NCI-H2196 (cell line): ENCODE data around the gene ZNF485.
"Not testable (repeated sequence)": the region's sequence is repeated elsewhere in the genome, so short reads cannot be mapped to it uniquely, and the experiment has no call there.

Experiments
- DNase-seq: peaks from one replicate; lab custom pipeline; 2025; ENCODE audit not compliant: unreplicated experiment; lab: John Stamatoyannopoulos, UW

The ZNF485 gene

DNA sequence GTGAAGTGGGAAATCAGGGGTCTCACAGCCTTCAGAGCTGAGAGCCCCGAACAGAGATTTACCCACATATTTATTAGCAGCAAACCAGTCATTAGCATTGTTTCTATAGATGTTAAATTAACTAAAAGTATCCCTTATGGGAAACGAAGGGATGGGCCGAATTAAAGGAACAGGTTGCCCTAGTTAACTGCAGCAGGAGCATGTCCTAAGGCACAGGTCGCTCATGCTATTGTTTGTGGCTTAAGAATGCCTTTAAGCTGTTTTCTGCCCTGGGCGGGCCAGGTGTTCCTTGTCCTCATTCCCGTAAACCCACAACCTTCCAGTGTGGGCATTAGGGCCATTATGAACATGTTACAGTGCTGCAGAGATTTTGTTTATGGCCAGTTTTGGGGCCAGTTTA lies 4.7 kb upstream of the ZNF485 start:
- not testable (repeated sequence) for DNase-seq

- no peak for DNase-seq
Observed at GRCh38 chr10:43605850-43606322, 352 bp upstream of the ZNF485 start.

GRCh38 chr10:43607199-43607573 lies 948 bp downstream of the ZNF485 start:
- DNase-seq, result no peak

DNA sequence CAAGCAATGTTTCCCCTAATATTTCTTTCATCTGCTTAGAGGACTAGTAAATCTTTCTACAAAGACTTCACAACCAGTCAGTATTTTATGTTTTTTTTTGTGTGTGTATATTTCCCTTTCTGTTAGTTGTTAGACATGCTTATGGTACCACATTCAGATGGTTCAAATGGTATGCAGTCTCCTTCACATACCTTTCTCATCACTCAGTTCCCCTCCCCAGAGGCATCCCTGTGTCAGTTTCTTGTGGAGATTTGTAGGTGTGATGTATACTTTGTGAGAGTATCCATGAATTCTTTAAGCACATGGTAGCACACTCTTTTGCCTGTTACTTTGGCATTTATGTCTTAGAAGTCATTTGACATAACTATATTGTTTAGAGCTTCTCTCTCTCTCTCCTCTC lies 4.4 kb downstream of the ZNF485 start:
- no peak for DNase-seq

DNA sequence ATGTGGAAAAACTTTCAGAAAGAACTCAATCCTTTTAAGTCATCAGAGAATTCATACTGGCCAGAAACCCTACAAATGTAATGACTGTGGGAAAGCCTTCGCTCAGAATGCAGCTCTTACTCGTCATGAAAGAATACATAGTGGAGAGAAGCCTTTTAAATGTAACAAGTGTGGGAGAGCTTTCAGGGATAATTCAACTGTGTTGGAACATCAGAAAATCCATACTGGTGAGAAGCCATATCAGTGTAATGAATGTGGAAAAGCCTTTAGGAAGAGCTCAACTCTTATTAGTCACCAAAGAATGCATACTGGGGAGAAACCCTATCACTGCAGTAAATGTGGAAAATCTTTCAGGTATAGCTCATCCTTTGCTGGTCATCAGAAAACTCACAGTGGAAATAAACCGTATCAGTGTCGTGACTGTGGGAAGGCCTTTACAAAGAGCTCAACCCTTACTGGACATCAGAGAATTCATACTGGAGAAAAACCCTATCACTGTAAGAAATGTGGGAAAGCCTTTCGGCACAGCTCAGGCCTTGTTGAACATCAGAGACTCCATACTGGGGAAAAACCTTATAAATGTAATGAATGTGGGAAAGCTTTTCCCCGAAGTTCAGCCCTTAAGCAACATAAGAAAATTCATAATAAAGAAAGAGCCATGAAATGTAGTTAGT lies 10.6 kb downstream of the ZNF485 start:
- no peak for DNase-seq

DNA sequence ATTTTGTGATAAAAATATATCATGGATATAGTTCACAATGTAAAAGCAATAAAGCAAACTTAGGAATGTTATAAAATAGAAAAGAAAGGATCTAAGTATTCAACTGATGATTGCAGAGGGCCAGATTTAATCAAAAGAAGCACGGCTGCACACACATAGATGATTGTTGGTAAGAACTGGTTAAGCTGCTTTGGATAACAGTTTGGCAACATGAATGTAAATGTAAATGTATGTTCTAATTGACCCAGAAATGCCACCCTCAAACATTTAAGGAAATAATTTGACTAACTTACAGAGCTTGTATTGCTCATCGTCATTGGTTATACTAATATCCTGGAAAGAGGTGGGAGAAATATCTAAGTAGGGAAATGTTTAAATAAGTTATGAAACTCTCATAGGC lies 13.1 kb downstream of the ZNF485 start:
- no peak for DNase-seq

DNA sequence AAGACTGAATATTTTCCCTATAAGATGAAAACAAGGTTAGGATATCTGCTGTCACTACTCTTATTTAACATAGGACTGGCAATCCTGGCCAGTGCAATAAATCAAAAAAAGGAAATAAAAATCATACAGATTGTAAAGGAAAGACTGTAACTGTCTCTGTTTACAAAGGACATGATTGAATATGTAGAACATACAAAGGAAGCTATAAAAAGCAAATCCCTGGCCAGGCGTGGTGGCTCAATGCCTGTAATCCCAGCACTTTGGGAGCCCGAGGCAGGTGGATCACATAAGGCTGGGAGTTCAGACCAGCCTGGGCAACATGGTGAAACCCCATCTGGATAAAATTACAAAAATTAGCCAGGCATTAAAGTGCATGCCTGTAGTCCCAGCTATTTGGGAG lies 15.8 kb downstream of the ZNF485 start:
- DNase-seq, result no peak

DNA sequence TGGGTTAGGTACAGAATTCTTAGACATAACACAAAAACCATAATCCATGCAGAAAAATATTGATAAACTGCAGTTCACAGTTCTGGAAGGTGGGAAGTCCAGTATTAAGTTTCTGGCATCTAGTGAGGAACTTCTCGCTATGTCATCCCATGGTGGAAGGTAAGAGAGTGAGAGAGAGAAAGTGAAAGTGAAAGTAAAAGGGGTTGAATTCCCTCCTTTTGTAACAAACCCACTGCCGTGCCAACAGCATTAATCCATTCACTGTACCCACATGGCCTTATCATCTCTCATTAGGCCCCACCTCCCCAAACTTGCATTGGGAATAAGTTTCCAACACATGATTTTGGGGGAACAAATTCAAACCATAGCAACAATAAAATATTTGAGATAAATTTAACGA lies 17.1 kb downstream of the ZNF485 start:
- DNase-seq, result peak; percentile 39

DNA sequence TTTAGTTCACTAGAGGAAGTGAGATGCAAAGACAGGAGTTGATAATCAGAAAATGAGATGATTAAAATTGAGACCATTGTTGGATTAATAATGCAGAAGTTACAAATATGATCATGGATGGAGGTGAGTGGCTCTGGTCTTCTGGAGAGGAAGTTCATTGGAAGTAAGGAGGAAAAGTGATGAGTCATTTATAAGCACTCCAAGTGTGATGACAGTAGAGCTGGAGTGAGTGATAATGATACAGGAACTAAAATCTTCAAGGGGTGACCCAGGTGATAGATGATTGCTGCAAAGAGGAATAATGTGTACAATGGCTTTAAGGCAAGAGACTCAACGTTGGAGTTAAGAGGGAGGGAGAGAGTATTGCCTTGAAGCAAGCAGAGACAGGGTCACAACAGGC lies 21.7 kb downstream of the ZNF485 start:
- DNase-seq, result no peak

DNA sequence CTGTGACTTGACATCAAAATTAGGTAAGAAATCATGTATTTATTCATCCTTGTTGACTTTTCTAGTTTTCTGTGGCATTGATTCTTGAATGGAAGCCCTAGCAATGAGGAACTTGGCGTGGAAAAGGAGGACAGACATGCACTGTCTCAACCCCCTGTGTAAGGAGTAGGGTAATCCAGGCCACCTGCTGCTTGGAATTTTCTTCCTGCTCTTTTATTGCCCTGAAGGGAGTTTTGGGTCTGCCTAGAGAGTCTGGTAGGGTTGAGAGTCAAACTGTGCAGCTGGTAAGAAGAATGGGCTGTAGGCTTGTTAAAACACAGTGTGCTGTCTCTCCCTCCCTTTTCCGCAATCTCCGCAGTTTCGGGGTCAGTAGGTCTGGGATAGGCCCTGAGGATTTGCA lies 22.7 kb downstream of the ZNF485 start:
- DNase-seq, result no peak

GRCh38 chr10:43635816-43636215 lies 29.6 kb downstream of the ZNF485 start:
- not testable (repeated sequence) for DNase-seq

DNA sequence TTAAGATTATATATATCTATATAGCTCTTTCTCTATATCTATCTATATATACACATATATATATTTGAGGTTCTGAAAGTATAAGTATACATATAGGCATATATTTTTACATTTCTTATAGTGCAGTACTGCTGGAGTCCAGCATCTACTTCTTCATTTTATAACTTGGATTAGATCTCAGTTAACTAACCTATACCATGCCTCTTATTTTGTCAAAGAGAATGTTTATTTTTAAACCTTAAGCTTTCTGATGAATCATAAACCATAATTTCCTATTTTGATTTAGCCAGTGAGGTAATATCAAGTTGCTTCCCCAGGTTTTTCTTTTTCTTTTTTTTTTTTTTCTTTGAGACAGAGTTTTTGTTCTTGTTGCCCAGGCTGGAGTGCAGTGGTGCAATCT lies 34.4 kb downstream of the ZNF485 start:
- DNase-seq, result no peak

GRCh38 chr10:43644252-43644651 lies 38.0 kb downstream of the ZNF485 start:
- no peak for DNase-seq

DNA sequence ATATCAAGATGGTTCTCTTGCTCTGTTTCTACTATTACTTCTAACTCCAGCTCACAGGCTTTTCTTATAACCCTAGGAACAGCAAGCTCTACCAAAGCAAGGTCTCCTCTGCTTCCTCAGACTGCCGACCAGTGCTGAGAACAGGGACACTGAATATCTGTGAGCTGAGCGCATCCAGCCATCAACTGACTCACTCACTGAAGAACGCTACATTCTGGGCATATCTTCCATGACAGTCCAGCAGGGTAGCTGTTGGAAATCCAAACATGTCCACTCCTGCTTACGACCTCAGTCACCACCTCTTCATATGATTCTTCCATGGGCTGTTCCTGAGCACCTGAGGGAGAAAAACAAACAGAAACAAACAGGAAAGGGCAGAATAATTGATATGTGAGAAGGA lies 39.6 kb downstream of the ZNF485 start:
- DNase-seq, result no peak

- no peak for DNase-seq
Observed at GRCh38 chr10:43647576-43647975, 41.3 kb downstream of the ZNF485 start.

- no peak for DNase-seq
Observed at GRCh38 chr10:43648095-43648397, 41.8 kb downstream of the ZNF485 start.

DNA sequence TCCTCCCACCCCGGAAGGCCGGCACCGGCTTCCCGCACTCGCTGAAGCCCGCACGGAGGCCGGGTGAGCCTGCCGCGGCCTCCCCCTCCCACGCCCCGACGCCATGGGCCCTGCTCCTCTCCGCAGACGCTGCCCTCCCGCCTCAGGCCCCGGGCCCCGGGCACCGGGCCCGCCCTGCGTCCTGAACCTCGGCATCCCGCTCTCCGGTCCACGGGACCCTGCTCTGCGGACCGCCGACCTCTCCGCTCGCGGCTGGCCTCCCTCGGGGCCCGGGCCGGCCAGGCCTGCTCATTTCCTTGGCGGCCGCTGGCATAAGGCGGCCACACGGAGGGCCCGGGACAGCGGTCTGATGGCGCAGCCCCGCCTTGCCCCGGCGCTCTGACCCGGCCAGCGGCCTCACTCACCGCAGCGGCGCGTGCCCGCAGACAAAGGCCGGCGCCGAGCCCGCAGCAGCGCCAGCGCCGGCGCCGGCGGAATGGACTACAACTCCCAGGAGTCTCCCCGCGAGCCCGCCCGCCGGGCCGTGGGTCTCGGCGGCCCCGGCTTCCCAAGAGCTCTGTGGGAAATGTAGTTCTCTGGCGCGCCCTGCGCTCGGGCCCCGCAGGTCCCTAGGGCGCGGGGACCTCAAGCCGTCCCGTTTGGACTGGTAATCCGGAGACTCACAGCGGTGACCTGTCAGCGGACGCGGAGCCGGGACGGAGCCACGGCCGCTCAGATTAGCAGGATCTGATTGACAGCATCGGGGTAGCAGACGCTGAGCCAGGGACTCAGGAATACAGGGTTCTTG lies 42.4 kb downstream of the ZNF485 start, which contains the start of gene ZNF32:
Gene ZNF32, minus strand, starts transcription at position 484 of the 787 bp plus-strand sequence. CDS start 2,748 bp downstream, outside the sequence.
- peak; percentile 66 for DNase-seq

- no peak for DNase-seq
Observed at GRCh38 chr10:43649185-43649523, 42.9 kb downstream of the ZNF485 start.

GRCh38 chr10:43653746-43654145 lies 47.5 kb downstream of the ZNF485 start:
- DNase-seq, result no peak

DNA sequence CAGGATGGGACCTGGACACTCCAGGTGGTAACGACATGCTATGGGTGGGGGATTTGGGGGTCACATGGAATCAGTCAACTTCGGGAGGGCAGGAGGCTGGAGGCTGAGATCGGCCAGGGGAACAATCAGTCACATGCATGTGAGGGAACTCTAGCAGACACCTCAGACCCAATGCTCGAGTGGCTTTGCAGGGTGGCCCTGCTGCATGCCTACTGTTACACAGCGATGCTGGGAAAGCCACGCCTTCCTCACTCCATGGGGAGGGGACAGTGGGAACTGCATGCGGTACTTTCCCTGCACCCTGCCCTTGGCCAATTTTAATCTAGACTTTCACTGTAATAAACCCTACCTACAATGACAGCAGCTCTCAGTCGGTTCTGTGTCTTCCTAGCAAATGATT lies 49.1 kb downstream of the ZNF485 start:
- no peak for DNase-seq

DNA sequence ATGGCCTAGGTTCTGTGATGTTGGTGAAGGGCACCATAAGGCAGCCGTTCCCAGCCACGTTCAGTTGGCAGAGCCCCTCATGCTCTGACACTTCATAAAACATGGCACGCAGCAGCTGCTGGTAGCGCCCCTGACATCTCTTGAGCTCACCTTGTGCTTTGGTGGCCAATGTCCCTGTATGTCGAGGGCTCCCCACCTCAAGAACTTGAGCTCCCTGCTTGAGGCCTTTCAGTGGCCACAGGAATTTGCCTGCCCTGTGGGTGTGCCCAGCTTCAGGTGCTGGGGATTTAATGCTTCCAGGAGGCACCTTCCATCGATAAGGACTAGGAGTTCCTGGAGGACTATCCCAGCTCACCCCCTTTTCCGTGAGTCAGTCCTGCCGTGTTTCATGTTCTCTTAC lies 52.0 kb downstream of the ZNF485 start:
- no peak for DNase-seq

- DNase-seq, result no peak
Observed at GRCh38 chr10:43665054-43665453, 58.8 kb downstream of the ZNF485 start.

- DNase-seq, result no peak
Observed at GRCh38 chr10:43666552-43666951, 60.3 kb downstream of the ZNF485 start.
